Skeletal muscle cell (primary cell): Measurements from ENCODE around the gene PHAF1.

Experiments used
- DNase-seq: peaks from one replicate; pipeline ENCODE4 v3.0.0-alpha.2; 2010; ENCODE audit warnings: low read depth
- H3K4me3 ChIP-seq: 2 replicates; pipeline ENCODE4 v1.5.1; 2011; ENCODE audit warnings: low read depth, mild to moderate bottlenecking, control low read depth, low read length, moderate library complexity

PHAF1 gene

GRCh38 chr16:67173323-67173722, 63.6 kb downstream of the PHAF1 start:
- H3K4me3 ChIP-seq: peak overlapping the region; percentile 49

GRCh38 chr16:67173808-67174705, 64.3 kb downstream of the PHAF1 start:
- no peak for DNase-seq

More at GRCh38 chr16:67173323-67173722, 63.6 kb downstream of the PHAF1 start:
- no peak for DNase-seq

GRCh38 chr16:67174706-67175231, 65.0 kb downstream of the PHAF1 start:
- DNase-seq: no peak
- peak overlapping the region; percentile 49 for H3K4me3 ChIP-seq

More at GRCh38 chr16:67173808-67174705, 64.3 kb downstream of the PHAF1 start:
- peak overlapping the region; percentile 49 for H3K4me3 ChIP-seq

GRCh38 chr16:67176662-67177061, 66.9 kb downstream of the PHAF1 start:
- DNase-seq: no peak
- no peak overlapping the region for H3K4me3 ChIP-seq

GRCh38 chr16:67177743-67178699, 68.3 kb downstream of the PHAF1 start:
- peak overlapping the region; percentile 25 for H3K4me3 ChIP-seq
- DNase-seq: no peak

- no peak overlapping the region for H3K4me3 ChIP-seq
- no peak for DNase-seq
Observed at GRCh38 chr16:67179421-67180080, 69.8 kb downstream of the PHAF1 start.

- no peak for DNase-seq
- no peak overlapping the region for H3K4me3 ChIP-seq
Observed at GRCh38 chr16:67180166-67180565, 70.4 kb downstream of the PHAF1 start.

- H3K4me3 ChIP-seq: peak overlapping the region; percentile 74
- DNase-seq: peak; percentile 81
Observed at GRCh38 chr16:67181346-67181745, 71.6 kb downstream of the PHAF1 start.

- peak overlapping the region; percentile 74 for H3K4me3 ChIP-seq
- no peak for DNase-seq
Observed at GRCh38 chr16:67182288-67182687, 72.5 kb downstream of the PHAF1 start.

- DNase-seq: no peak
- H3K4me3 ChIP-seq: peak overlapping the region; percentile 74
Observed at GRCh38 chr16:67183284-67183626, 73.5 kb downstream of the PHAF1 start.

GRCh38 chr16:67183627-67184452, 74.1 kb downstream of the PHAF1 start, which contains the start of gene MATCAP1:
Gene MATCAP1 (minus strand): TSS chr16:67183963. CDS start chr16:67180610, 3,353 bp downstream.
- H3K4me3 ChIP-seq: peak within 1 kb of the TSS; percentile 74
- DNase-seq: peak; percentile 95

GRCh38 chr16:67184453-67184994, 74.8 kb downstream of the PHAF1 start:
- no peak for DNase-seq
- peak overlapping the region; percentile 74 for H3K4me3 ChIP-seq

GRCh38 chr16:67184995-67185650, 75.4 kb downstream of the PHAF1 start:
- peak overlapping the region; percentile 74 for H3K4me3 ChIP-seq
- DNase-seq: peak; percentile 71

- H3K4me3 ChIP-seq: peak overlapping the region; percentile 17
- no peak for DNase-seq
Observed at GRCh38 chr16:67185651-67186134, 76.0 kb downstream of the PHAF1 start.

- H3K4me3 ChIP-seq: no peak overlapping the region
- DNase-seq: no peak
Observed at GRCh38 chr16:67186550-67186950, 76.8 kb downstream of the PHAF1 start.

GRCh38 chr16:67187175-67187890, 77.6 kb downstream of the PHAF1 start:
- no peak for DNase-seq
- no peak overlapping the region for H3K4me3 ChIP-seq

GRCh38 chr16:67188323-67188722, 78.6 kb downstream of the PHAF1 start:
- H3K4me3 ChIP-seq: no peak overlapping the region
- DNase-seq: no peak
